GM12874 (cell line): ENCODE data around the gene JPT2.

ENCODE experiments used
- CTCF ChIP-seq: IDR thresholded peaks from 2 replicates; pipeline ENCODE4 v1.5.1; 2011; ENCODE audit warnings: low read depth, mild to moderate bottlenecking, control low read depth, low read length, moderate library complexity; ENCODE audit not compliant: insufficient read depth

Gene JPT2

GRCh38 chr16:1724491-1724890 is 46.4 kb downstream of the JPT2 start:
- TF ChIP-seq CTCF, result no peak

- no peak for TF ChIP-seq CTCF
Measured at GRCh38 chr16:1726661-1727502, 48.8 kb downstream of the JPT2 start.

- no peak for TF ChIP-seq CTCF
Measured at GRCh38 chr16:1727651-1728624, 49.9 kb downstream of the JPT2 start.

GRCh38 chr16:1729026-1729425 is 50.9 kb downstream of the JPT2 start:
- TF ChIP-seq CTCF, result no peak

GRCh38 chr16:1729445-1729844 is 51.4 kb downstream of the JPT2 start:
- no peak for TF ChIP-seq CTCF

- TF ChIP-seq CTCF, result no peak
Measured at GRCh38 chr16:1731073-1731472, 53.0 kb downstream of the JPT2 start.

GRCh38 chr16:1731603-1732002 is 53.5 kb downstream of the JPT2 start:
- no peak for TF ChIP-seq CTCF
